Lower leg skin (tissue), 3 donors: ENCODE measurements around the gene HDAC4.

Source experiments
- POLR2A ChIP-seq, 2 donors: fragments of 450-650 bp; IDR thresholded peaks; one replicate each; pipeline ENCODE4 v1.6.1; 2016 to 2017; ENCODE audit warnings: antibody characterized with exemption in 2 of 2, mild to moderate bottlenecking in 1 of 2, moderate library complexity in 1 of 2
- TF ChIP-seq, protein P1 (sequence below), 3 donors: fragments of 450-650 bp; IDR thresholded peaks; one replicate each; pipeline ENCODE4 v1.5.1; 2016; ENCODE audit warnings: antibody characterized with exemption in 3 of 3, mild to moderate bottlenecking in 3 of 3, moderate library complexity in 2 of 3

DNA sequence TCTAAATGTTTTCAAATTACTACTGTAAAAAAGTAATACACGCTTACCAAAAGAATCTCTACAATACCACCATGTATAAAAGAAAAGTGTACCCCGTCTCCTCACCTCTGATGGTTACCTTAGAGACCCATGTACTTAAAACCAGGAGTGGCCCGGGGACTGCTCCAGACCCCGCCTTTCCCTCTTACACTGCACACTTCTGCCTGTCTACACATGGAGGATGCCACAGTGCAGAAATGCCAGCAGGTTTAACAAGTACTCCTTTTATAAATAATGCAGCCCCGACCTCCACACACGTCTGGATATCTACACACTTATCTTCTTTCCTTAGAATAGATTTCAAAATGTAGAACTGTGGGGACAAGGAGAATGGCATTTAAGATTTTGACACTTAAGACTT is 5.3 kb downstream of the HDAC4 start:
- no peak for TF ChIP-seq POLR2A (IDR thresholded peaks at IDR 0.05)
- TF ChIP-seq, protein P1, sequence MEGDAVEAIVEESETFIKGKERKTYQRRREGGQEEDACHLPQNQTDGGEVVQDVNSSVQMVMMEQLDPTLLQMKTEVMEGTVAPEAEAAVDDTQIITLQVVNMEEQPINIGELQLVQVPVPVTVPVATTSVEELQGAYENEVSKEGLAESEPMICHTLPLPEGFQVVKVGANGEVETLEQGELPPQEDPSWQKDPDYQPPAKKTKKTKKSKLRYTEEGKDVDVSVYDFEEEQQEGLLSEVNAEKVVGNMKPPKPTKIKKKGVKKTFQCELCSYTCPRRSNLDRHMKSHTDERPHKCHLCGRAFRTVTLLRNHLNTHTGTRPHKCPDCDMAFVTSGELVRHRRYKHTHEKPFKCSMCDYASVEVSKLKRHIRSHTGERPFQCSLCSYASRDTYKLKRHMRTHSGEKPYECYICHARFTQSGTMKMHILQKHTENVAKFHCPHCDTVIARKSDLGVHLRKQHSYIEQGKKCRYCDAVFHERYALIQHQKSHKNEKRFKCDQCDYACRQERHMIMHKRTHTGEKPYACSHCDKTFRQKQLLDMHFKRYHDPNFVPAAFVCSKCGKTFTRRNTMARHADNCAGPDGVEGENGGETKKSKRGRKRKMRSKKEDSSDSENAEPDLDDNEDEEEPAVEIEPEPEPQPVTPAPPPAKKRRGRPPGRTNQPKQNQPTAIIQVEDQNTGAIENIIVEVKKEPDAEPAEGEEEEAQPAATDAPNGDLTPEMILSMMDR (IDR thresholded peaks at IDR 0.05) = no peak
